Duodenal mucosa (tissue), 2 donors: ENCODE results near the gene ZYG11A.

Source experiments
- H3K27ac ChIP-seq: one replicate; pipeline ENCODE4 v1.7.0; 2013; ENCODE audit warnings: low read depth, low read length
- H3K27me3 ChIP-seq, 2 donors: one replicate each; pipeline ENCODE4 v1.7.0; 2013; ENCODE audit warnings: low read length in 2 of 2, control low read depth in 1 of 2; ENCODE audit not compliant: insufficient read depth in 2 of 2, control insufficient read depth in 1 of 2
- H3K36me3 ChIP-seq, 2 donors: one replicate each; pipeline ENCODE4 v1.7.0; 2013; ENCODE audit warnings: low read length in 2 of 2, control low read depth in 1 of 2; ENCODE audit not compliant: insufficient read depth in 2 of 2, control insufficient read depth in 1 of 2
- H3K4me1 ChIP-seq, 2 donors: one replicate each; pipeline ENCODE4 v1.7.0; 2013; ENCODE audit warnings: low read length in 2 of 2, control low read depth in 1 of 2; ENCODE audit not compliant: insufficient read depth in 2 of 2, control insufficient read depth in 1 of 2
- H3K4me3 ChIP-seq, 2 donors: one replicate each; pipeline ENCODE4 v1.7.0; 2013; ENCODE audit warnings: low read length in 2 of 2, low read depth in 1 of 2
- H3K9ac ChIP-seq, 2 donors: one replicate each; pipeline ENCODE4 v1.7.0; 2013; ENCODE audit warnings: low read length in 2 of 2, low read depth in 1 of 2
- H3K9me3 ChIP-seq, 2 donors: one replicate each; pipeline ENCODE4 v1.7.0; 2013; ENCODE audit warnings: low read length in 2 of 2, control low read depth in 1 of 2; ENCODE audit not compliant: control insufficient read depth in 1 of 2

Gene ZYG11A

DNA sequence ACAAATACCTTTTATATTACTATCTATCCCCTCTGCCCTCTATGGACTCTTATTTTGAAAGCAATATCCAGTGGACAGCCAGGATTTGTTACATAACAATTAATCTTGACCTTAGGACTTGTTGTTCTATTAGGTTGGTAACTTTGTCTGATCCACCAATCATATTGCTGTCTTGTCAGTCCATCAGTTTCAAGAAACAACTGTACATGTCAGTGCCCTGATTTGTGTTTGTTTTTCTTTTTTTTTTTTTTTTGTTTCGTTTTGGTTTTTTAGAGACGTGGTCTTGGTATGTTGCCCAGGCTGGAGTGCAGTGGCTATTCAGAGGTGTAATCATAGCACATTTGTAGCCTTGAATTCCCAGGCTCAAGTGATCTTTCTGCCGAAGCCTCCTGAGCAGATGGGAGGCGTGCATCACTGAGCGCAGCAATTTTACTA lies 83.0 kb downstream of the ZYG11A start:
- Histone ChIP-seq H3K4me3 (peak overlapping the region; percentile 43 to 46), H3K27me3 (no peaks in the 10 kb centered on the region), H3K27ac (no peak overlapping the region), H3K9ac (peak overlapping the region; percentile 1 to 28), H3K9me3 (no peaks in the 10 kb centered on the region), H3K4me1 (peaks cover 12 to 18% of the 10 kb centered on the region in 2 donors), H3K36me3 (no peaks in the 10 kb centered on the region)

DNA sequence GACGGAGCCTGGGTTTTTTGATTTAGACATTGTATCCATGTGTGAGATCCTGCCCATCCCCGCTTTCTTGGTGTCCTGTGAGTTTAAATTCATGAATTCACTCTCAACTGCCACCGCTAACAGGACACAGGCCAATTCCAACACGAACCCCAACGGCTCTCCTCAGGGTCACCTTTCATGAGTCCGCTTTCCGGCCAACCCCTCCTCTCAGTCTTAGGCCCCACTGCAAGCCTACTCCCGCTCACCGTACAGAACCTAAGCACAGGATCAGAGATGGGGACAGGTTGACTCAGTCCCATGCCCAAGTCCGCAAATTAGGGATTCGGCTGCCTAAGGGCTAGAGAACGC lies 84.3 kb downstream of the ZYG11A start:
- H3K27ac ChIP-seq = no peak overlapping the region
- peak overlapping the region; percentile 52 to 72 for H3K9ac ChIP-seq
- H3K4me3 ChIP-seq = peak overlapping the region; percentile 76 to 79
- H3K27me3 ChIP-seq = no peaks in the 10 kb centered on the region
- H3K36me3 ChIP-seq = no peaks in the 10 kb centered on the region
- peaks cover 12 to 18% of the 10 kb centered on the region in 2 donors for H3K4me1 ChIP-seq
- no peaks in the 10 kb centered on the region for H3K9me3 ChIP-seq

DNA sequence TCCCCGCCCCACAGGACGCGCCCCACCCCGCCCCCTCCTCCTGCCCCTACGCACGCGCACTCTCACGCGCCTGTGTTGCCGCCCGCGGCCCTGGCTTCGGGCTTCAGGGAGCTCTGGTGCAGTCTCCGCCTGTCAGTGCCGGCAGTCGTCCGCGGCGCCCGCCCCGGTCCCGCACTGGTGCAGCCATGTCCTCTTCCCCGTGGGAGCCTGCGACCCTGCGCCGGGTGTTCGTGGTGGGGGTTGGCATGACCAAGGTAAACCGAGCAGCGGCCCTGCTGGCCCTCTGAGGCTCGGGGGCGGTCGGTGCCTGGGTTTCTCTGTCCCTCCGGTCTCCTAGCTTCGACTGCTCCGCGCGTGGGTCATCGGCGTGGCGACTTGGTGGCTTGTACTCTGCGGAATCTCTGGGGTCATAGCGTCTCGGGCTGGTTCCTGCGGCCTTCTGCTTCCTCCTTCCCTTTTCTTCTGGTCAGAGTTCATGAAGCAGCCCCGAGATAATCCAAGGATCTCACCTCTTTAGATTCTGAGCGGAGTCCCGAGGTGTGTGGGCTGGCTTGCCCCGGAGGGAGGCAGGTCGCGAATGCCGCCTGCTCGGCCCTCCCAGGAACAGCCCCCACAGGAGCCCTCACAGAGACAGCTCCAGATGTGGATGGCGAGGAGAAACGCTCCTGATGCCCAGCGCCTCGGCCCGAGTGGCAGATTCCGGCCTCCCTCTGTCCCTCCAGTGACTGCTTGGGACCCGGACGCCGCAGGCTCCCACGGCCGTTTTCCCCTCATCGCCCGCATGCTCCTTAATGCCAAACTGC lies 84.9 kb downstream of the ZYG11A start, which contains the start of gene SCP2:
Gene SCP2 (plus strand): TSS at position 65 of the 803 bp plus-strand sequence. CDS start 121 bp downstream, at position 186.
- Histone ChIP-seq H3K9ac (peak within 1 kb of the TSS; percentile 72 to 86), H3K27ac (peak within 1 kb of the TSS; percentile 37), H3K27me3 (no peaks in the 10 kb centered on the region), H3K36me3 (no peaks in the 10 kb centered on the region), H3K4me1 (peaks cover 12 to 18% of the 10 kb centered on the region in 2 donors), H3K4me3 (peak within 1 kb of the TSS; percentile 76 to 79), H3K9me3 (no peaks in the 10 kb centered on the region)

DNA sequence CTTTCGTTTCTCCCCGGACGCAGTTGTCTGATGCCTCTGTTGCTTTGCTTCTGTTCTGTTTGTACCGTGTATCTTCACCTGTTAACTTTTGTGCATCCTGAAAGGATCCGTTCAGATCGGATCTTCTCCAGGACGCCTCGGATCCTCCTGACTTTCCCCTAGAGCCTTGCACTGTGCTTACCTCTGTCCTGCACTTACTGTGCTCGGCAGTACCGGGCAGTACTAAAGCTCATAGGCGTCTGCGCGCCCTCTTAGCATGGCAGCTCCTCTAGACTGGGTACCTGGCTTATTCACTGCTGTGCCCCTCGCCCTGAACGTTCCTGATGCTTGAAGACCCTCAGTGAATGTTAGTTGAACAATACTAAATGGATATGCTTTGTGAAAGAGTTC lies 85.5 kb downstream of the ZYG11A start:
- H3K9ac ChIP-seq = peak overlapping the region; percentile 72 to 86
- no peak overlapping the region for H3K27ac ChIP-seq
- peaks cover 12 to 18% of the 10 kb centered on the region in 2 donors for H3K4me1 ChIP-seq
- H3K9me3 ChIP-seq = no peaks in the 10 kb centered on the region
- no peaks in the 10 kb centered on the region for H3K27me3 ChIP-seq
- H3K4me3 ChIP-seq = peak overlapping the region; percentile 76 to 79
- H3K36me3 ChIP-seq = no peaks in the 10 kb centered on the region

DNA sequence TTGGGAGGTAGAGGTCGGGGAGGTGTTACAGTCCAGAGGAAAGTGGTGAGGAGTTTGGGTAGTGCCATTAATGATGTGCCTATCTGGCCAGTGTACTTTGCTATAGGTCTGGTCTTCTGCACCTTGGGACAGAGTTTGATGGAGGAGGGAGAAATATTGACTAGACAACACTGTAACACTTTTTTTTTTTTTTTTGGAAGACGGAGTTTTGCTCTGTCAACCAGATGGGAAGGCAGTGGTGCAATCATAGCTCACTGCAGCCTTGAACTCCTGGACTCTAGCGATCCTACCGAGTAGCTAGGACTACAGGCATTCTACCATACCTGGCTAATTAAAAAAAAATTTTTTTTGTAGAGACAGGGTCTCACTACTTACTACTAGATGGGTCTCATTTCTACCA lies 86.5 kb downstream of the ZYG11A start:
- Histone ChIP-seq H3K4me3 (no peak overlapping the region), H3K27ac (no peak overlapping the region), H3K27me3 (no peaks in the 10 kb centered on the region), H3K9ac (no peak overlapping the region), H3K36me3 (no peaks in the 10 kb centered on the region), H3K9me3 (no peaks in the 10 kb centered on the region), H3K4me1 (peaks cover 12 to 18% of the 10 kb centered on the region in 2 donors)

DNA sequence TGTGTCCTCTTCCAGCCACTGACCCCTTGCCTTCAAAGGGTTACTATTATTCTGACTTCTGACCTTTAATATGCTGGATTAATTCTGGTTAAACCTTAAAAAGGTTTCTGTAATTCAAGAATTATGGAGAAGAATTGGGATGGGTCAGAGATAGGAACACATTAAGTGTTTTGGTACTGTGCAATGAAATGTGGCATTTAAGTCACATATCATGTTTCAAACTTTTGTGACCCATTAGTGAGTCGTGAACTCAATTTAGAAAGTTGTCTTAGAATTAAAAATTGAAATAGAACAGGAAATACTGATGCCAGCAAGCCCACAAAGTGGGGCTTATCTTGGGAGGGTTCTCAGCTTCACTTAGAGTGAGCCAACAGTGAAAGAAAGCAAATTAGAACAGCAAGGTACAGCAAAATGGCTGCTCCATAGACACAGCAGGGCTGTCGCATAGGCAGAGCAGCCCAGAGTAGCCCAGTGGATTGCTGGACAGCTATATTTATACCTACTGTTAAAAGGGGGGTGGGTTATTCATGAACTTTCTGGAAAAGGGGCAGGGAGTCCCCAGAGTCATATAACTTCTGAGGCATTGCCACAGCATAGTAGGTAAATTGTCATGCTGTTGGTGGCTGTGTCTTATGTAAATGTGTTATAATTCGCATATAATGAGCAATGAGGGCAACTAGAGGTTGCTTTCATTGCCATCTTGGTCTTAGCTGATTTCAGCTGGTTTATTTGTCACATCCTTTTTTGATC lies 95.0 kb downstream of the ZYG11A start:
- Histone ChIP-seq H3K27me3 (no peaks in the 10 kb centered on the region), H3K4me1 (no peaks in the 10 kb centered on the region), H3K9ac (no peak overlapping the region), H3K4me3 (no peak overlapping the region), H3K27ac (no peak overlapping the region), H3K9me3 (no peaks in the 10 kb centered on the region), H3K36me3 (peaks cover 0 to 6% of the 10 kb centered on the region in 2 donors)

DNA sequence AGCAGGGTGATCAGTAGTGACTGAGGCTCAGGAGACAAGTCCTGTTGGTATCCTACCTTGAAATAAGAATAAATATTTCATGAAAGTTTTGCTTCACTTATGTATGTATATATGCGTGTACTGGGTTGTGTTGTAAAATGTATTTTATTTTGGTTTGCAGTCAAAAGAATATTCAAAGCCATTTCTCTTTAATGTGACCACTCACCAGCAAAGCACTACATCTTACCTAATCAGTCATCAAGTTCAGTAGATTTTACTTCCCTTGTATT lies 95.6 kb downstream of the ZYG11A start:
- H3K36me3 ChIP-seq = peaks cover 0 to 6% of the 10 kb centered on the region in 2 donors
- H3K4me3 ChIP-seq = no peak overlapping the region
- H3K9ac ChIP-seq = no peak overlapping the region
- no peaks in the 10 kb centered on the region for H3K27me3 ChIP-seq
- no peaks in the 10 kb centered on the region for H3K4me1 ChIP-seq
- H3K9me3 ChIP-seq = no peaks in the 10 kb centered on the region
- H3K27ac ChIP-seq = no peak overlapping the region

DNA sequence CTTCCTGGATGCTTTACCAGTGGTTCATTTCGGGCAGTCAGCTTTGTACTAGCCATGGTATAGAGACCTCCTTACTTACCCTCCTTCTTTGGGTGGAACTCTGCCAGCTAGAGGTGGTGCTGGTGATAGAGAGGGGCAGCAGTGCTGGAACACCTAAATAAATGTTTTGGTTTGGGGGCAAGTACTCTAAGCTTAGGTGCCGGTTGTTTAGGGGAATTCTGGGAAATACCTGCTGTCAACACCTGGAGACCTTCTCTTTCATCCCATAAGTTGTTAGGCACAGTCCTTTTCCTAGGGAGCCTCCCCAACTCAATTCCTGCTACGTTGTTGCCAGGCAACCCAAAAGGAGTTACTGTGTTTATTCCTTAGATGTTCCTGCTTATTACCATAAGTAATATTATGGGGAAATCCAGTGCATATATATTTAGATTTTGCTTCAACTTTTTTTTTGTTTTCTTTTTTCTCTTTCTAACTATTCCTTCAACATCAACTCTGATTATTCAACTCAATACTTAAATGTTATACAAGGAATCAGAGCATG lies 101.4 kb downstream of the ZYG11A start:
- Histone ChIP-seq H3K27me3 (no peaks in the 10 kb centered on the region), H3K4me1 (no peaks in the 10 kb centered on the region), H3K9ac (no peak overlapping the region), H3K4me3 (no peak overlapping the region), H3K27ac (no peak overlapping the region), H3K36me3 (peaks cover 0 to 6% of the 10 kb centered on the region in 2 donors), H3K9me3 (no peaks in the 10 kb centered on the region)

DNA sequence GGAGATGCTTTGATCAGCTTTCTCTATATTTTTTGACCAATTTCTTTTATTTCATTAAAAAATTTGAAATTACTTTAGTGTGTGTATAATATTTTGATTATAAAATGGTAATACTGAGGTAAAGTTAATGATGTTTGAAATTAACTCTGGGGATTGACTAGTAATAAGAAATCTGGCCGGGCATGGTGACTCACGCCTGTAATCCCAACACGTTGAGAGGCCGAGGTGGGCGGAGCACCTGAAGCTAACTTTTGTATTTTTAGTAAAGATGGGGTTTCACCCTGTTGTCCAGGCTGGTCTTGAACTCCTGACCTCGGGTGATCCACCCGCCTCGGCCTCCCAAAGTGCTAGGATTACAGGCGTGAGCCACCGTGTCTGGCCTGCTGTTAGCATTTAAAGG lies 102.0 kb downstream of the ZYG11A start:
- H3K36me3 ChIP-seq = peaks cover 4 to 6% of the 10 kb centered on the region in 2 donors
- H3K4me1 ChIP-seq = no peaks in the 10 kb centered on the region
- H3K27me3 ChIP-seq = no peaks in the 10 kb centered on the region
- no peak overlapping the region for H3K4me3 ChIP-seq
- no peak overlapping the region for H3K27ac ChIP-seq
- no peak overlapping the region for H3K9ac ChIP-seq
- no peaks in the 10 kb centered on the region for H3K9me3 ChIP-seq
